Type B pancreatic cell (in vitro differentiated cells): ENCODE results near the gene ITGA3. TPM values are rescaled to one million over a fixed set of nuclear protein-coding genes. Genes with fewer than 3 reads are reported as not detected.

Experiments
- DNase-seq: peaks from one replicate; pipeline ENCODE4 v3.0.0; 2021; ENCODE audit warnings: mixed read lengths; ENCODE audit not compliant: unreplicated experiment; ENCODE audit errors: extremely low spot score
- H3K27ac Mint-ChIP-seq: 2 replicates; pipeline ENCODE4 v1.8.0; 2021; ENCODE audit warnings: mild to moderate bottlenecking, mixed read lengths
- H3K27me3 Mint-ChIP-seq: 2 replicates; pipeline ENCODE4 v1.8.0; 2021; ENCODE audit warnings: mixed read lengths
- H3K36me3 Mint-ChIP-seq: 2 replicates; pipeline ENCODE4 v1.8.0; 2021; ENCODE audit warnings: mixed read lengths
- H3K4me1 Mint-ChIP-seq: one replicate; pipeline ENCODE4 v1.8.0; 2021; ENCODE audit warnings: mixed read lengths; ENCODE audit not compliant: unreplicated experiment
- H3K4me3 Mint-ChIP-seq: 2 replicates; pipeline ENCODE4 v1.8.0; 2021; ENCODE audit warnings: mild to moderate bottlenecking, mixed read lengths
- H3K9me3 Mint-ChIP-seq: 2 replicates; pipeline ENCODE4 v1.8.0; 2021; ENCODE audit warnings: mixed read lengths
- CTCF ChIP-seq: fragments of 200-600 bp; sonication (generic); conservative IDR thresholded peaks from 2 replicates; pipeline ENCODE4 v1.5.0; 2021; ENCODE audit warnings: antibody characterized with exemption, mild to moderate bottlenecking
- total RNA-seq: library from RNA; stranded (reverse); gene quantifications from 2 replicates; pipeline ENCODE4 v1.2.1, GENCODE V29; 2021; ENCODE audit warnings: low replicate concordance

ITGA3 gene
- total RNA-seq, 1 donor from 2014 or later: 20.3 TPM

GRCh38 chr17:50087912-50088405 lies 32.0 kb downstream of the ITGA3 start:
- H3K27ac Mint-ChIP-seq: no peak overlapping the region
- no peaks in the 10 kb centered on the region for H3K4me1 Mint-ChIP-seq
- no peaks in the 10 kb centered on the region for H3K9me3 Mint-ChIP-seq

GRCh38 chr17:50088952-50089825 lies 33.3 kb downstream of the ITGA3 start:
- Mint-ChIP-seq H3K4me3 (no peak overlapping the region), H3K9me3 (no peaks in the 10 kb centered on the region), H3K36me3 (no peaks in the 10 kb centered on the region), H3K27ac (no peak overlapping the region), H3K27me3 (no peaks in the 10 kb centered on the region), H3K4me1 (peaks cover 2% of the 10 kb centered on the region)
- no peak for DNase-seq
- TF ChIP-seq CTCF: no peak

More at GRCh38 chr17:50087912-50088405, 32.0 kb downstream of the ITGA3 start:
- TF ChIP-seq CTCF: no peak
- Mint-ChIP-seq H3K27me3 (no peaks in the 10 kb centered on the region), H3K36me3 (no peaks in the 10 kb centered on the region), H3K4me3 (no peak overlapping the region)
- no peak for DNase-seq

GRCh38 chr17:50090071-50090470 lies 34.2 kb downstream of the ITGA3 start:
- no peaks in the 10 kb centered on the region for H3K9me3 Mint-ChIP-seq
- H3K27ac Mint-ChIP-seq: no peak overlapping the region

GRCh38 chr17:50090971-50091917 lies 35.3 kb downstream of the ITGA3 start:
- Mint-ChIP-seq H3K4me3 (no peak overlapping the region), H3K9me3 (no peaks in the 10 kb centered on the region), H3K36me3 (no peaks in the 10 kb centered on the region), H3K4me1 (peaks cover 9% of the 10 kb centered on the region), H3K27me3 (no peaks in the 10 kb centered on the region), H3K27ac (no peak overlapping the region)
- DNase-seq: no peak
- no peak for TF ChIP-seq CTCF

More at GRCh38 chr17:50090071-50090470, 34.2 kb downstream of the ITGA3 start:
- H3K4me1 Mint-ChIP-seq: peaks cover 6% of the 10 kb centered on the region
- H3K27me3 Mint-ChIP-seq: no peaks in the 10 kb centered on the region
- H3K4me3 Mint-ChIP-seq: no peak overlapping the region
- no peak for DNase-seq
- TF ChIP-seq CTCF: no peak
- H3K36me3 Mint-ChIP-seq: no peaks in the 10 kb centered on the region

- peaks cover 9% of the 10 kb centered on the region for H3K4me1 Mint-ChIP-seq
- TF ChIP-seq CTCF: no peak
- no peak overlapping the region for H3K4me3 Mint-ChIP-seq
- H3K36me3 Mint-ChIP-seq: no peaks in the 10 kb centered on the region
- no peaks in the 10 kb centered on the region for H3K27me3 Mint-ChIP-seq
- H3K27ac Mint-ChIP-seq: no peak overlapping the region
- DNase-seq: no peak
- no peaks in the 10 kb centered on the region for H3K9me3 Mint-ChIP-seq
Measured at GRCh38 chr17:50091918-50092285, 36.0 kb downstream of the ITGA3 start.
